Sigmoid colon (tissue), 4 donors: ENCODE results near the gene ASMTL.

Experiments used
- EP300 ChIP-seq, 4 donors: sonication (generic); formaldehyde crosslinking; IDR thresholded peaks; one replicate each; pipeline ENCODE4 v1.6.1; 2017; ENCODE audit warnings: antibody characterized with exemption in 4 of 4
- POLR2A ChIP-seq, 2 donors: fragments of 450-650 bp; IDR thresholded peaks; one replicate each; pipeline ENCODE4 v1.6.1; 2016; ENCODE audit warnings: antibody characterized with exemption in 2 of 2, mild to moderate bottlenecking in 2 of 2, moderate library complexity in 2 of 2
- POLR2AphosphoS5 ChIP-seq, 4 donors: sonication (generic); formaldehyde crosslinking; IDR thresholded peaks; one replicate each; pipeline ENCODE4 v1.6.1; 2017; ENCODE audit warnings: antibody characterized with exemption in 4 of 4
- TF ChIP-seq, protein P1 (sequence below), 4 experiments: fragments of 450-650 bp in 3 of 4; fragments of 200-600 bp in 1 of 4; IDR thresholded peaks; one replicate each; pipeline ENCODE4 v1.5.1; 2016 to 2019; ENCODE audit warnings: antibody characterized with exemption in 4 of 4, mild to moderate bottlenecking in 3 of 4, moderate library complexity in 2 of 4

DNA sequence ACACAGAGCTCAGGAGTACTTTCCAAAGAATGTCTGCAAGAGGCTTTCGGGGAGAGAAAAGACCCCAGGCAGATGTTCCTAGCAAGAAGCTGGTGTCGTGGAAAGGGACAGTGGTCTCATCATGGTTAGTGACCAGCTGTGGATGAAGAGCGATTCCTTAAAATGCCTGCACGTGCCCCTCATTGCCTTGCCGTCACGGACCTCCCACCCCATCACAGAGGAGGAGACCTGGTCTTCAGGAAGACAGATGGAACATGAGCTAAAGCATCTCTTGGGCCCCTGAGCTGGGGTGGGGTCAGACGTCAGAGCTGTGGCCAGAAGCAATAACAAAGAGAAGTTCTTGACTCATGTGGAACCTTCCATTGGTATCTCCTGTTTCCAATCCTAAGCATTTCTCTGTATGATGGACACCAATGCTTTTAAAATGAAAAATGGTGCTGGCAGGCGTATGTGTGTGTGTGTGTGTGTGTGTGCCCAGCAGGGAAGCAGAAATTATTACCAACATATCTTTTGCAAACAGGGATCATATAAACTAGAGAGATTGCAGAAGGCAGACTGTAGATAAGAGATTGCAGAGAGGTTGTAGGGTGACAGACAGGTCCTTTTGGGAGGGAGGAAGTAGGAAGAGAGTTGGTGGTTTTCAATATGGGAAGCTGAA lies 25.2 kb upstream of the ASMTL start:
- TF ChIP-seq, protein P1, sequence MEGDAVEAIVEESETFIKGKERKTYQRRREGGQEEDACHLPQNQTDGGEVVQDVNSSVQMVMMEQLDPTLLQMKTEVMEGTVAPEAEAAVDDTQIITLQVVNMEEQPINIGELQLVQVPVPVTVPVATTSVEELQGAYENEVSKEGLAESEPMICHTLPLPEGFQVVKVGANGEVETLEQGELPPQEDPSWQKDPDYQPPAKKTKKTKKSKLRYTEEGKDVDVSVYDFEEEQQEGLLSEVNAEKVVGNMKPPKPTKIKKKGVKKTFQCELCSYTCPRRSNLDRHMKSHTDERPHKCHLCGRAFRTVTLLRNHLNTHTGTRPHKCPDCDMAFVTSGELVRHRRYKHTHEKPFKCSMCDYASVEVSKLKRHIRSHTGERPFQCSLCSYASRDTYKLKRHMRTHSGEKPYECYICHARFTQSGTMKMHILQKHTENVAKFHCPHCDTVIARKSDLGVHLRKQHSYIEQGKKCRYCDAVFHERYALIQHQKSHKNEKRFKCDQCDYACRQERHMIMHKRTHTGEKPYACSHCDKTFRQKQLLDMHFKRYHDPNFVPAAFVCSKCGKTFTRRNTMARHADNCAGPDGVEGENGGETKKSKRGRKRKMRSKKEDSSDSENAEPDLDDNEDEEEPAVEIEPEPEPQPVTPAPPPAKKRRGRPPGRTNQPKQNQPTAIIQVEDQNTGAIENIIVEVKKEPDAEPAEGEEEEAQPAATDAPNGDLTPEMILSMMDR (IDR thresholded peaks at IDR 0.05), result no peak
- TF ChIP-seq EP300 (IDR thresholded peaks at IDR 0.05) (no peak), POLR2A (IDR thresholded peaks at IDR 0.05) (no peak), POLR2AphosphoS5 (IDR thresholded peaks at IDR 0.05) (no peak)
